IMR-90 (cell line): ENCODE measurements around the gene AKAP13.

ENCODE experiments used
- MXI1 ChIP-seq: IDR thresholded peaks from 2 replicates; pipeline ENCODE4 v1.6.1; 2012; ENCODE audit warnings: low read depth, mild to moderate bottlenecking, low read length, moderate library complexity, borderline replicate concordance
- NFE2L2 ChIP-seq: fragments of 150-350 bp; IDR thresholded peaks from 2 replicates; pipeline ENCODE4 v1.6.1; 2016; ENCODE audit warnings: low read depth, mild to moderate bottlenecking, low read length
- POLR2A ChIP-seq: IDR thresholded peaks from 2 replicates; pipeline ENCODE4 v1.6.1; 2012; ENCODE audit warnings: mild to moderate bottlenecking, low read depth, low read length
- RAD21 ChIP-seq: IDR thresholded peaks from 2 replicates; pipeline ENCODE4 v1.6.1; 2012; ENCODE audit warnings: low read length, improper control_type of control experiment
- RCOR1 ChIP-seq: IDR thresholded peaks from 2 replicates; pipeline ENCODE4 v1.6.1; 2012; ENCODE audit warnings: mild to moderate bottlenecking, low read length, improper control_type of control experiment; ENCODE audit not compliant: insufficient replicate concordance
- TF ChIP-seq, protein P1 (sequence below): conservative IDR thresholded peaks from 2 replicates; pipeline ENCODE4 v1.5.1; 2012; ENCODE audit warnings: mild to moderate bottlenecking, low read depth, low read length, improper control_type of control experiment
- TF ChIP-seq, protein P2 (sequence below): fragments of 150-350 bp; IDR thresholded peaks from 2 replicates; pipeline ENCODE4 v1.6.1; 2017; ENCODE audit warnings: mild to moderate bottlenecking, antibody characterized with exemption, low read length, low read depth

DNA sequence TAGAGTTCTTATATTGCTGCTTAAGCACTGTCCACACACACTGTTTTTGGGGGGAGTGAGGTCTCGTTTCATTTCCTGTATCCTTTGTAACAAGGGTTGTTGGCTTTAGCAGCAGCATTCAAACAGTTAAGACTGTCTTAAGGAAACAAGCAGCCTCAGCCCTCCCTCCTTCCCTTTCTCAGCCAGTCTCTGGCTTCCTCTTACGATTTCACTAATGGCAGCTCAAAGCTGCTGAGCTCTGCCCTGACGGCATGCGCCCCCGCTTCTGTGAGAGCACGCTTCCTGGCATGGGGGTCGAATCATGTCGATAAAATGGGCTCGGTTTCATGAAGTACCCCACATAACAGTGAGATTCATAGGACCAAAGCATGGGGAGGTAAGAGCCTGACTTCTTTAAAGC is 309.3 kb downstream of the AKAP13 start:
- TF ChIP-seq NFE2L2 (no peak), RCOR1 (no peak), RAD21 (no peak), POLR2A (no peak), MXI1 (no peak)
- TF ChIP-seq, protein P1, sequence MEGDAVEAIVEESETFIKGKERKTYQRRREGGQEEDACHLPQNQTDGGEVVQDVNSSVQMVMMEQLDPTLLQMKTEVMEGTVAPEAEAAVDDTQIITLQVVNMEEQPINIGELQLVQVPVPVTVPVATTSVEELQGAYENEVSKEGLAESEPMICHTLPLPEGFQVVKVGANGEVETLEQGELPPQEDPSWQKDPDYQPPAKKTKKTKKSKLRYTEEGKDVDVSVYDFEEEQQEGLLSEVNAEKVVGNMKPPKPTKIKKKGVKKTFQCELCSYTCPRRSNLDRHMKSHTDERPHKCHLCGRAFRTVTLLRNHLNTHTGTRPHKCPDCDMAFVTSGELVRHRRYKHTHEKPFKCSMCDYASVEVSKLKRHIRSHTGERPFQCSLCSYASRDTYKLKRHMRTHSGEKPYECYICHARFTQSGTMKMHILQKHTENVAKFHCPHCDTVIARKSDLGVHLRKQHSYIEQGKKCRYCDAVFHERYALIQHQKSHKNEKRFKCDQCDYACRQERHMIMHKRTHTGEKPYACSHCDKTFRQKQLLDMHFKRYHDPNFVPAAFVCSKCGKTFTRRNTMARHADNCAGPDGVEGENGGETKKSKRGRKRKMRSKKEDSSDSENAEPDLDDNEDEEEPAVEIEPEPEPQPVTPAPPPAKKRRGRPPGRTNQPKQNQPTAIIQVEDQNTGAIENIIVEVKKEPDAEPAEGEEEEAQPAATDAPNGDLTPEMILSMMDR, result no peak
- TF ChIP-seq, protein P2, sequence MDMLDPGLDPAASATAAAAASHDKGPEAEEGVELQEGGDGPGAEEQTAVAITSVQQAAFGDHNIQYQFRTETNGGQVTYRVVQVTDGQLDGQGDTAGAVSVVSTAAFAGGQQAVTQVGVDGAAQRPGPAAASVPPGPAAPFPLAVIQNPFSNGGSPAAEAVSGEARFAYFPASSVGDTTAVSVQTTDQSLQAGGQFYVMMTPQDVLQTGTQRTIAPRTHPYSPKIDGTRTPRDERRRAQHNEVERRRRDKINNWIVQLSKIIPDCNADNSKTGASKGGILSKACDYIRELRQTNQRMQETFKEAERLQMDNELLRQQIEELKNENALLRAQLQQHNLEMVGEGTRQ, result no peak
